ENCODE data around the gene RPS26. TPM values are rescaled to one million over a fixed set of nuclear protein-coding genes. Genes with fewer than 3 reads are reported as not detected.

RPS26 gene
- total and polyA plus RNA-seq, 2 donors (not counting 3 experiments of a cell fraction or from before 2014, with no cell fraction given) = 57.3 to 1,847 TPM

- Histone ChIP-seq H3K36me3 (ENCODE audit: control insufficient read depth in 2 of 2, extremely low read depth in 1 of 2, insufficient read depth in 2 of 2, low read length in 2 of 2) (no peaks in the 10 kb centered on the region), H3K4me2 (ENCODE audit: insufficient read depth, low read length) (no peak overlapping the region), H3K9ac (replicated peaks; ENCODE audit: extremely low read depth, insufficient read depth, low read length) (no peak overlapping the region), H3K27me3 (ENCODE audit: control insufficient read depth in 2 of 2, insufficient read depth in 2 of 2, low read length in 2 of 2) (no peaks in the 10 kb centered on the region), H3K79me2 (ENCODE audit: control insufficient read depth, insufficient read depth, low read length) (no peaks in the 10 kb centered on the region), H3K27ac (ENCODE audit: insufficient read depth, low read depth, low read length) (no peak overlapping the region), H2AFZ (ENCODE audit: low read depth, low read length) (no peak overlapping the region), H3K4me1 (ENCODE audit: control insufficient read depth, extremely low read depth, insufficient read depth, low read length) (peaks cover 4% of the 10 kb centered on the region), H4K20me1 (replicated peaks; ENCODE audit: control insufficient read depth, extremely low read depth, insufficient read depth, low read length) (no peaks in the 10 kb centered on the region), H3K9me1 (replicated peaks; ENCODE audit: control insufficient read depth, extremely low read depth, insufficient read depth, low read length) (no peaks in the 10 kb centered on the region), H3K4me3 (replicated peaks in 1 of 3; ENCODE audit: insufficient read depth in 1 of 3, low read depth in 1 of 3, low read length in 3 of 3) (no peak overlapping the region), H3K9me3 (replicated peaks; ENCODE audit: control insufficient read depth, insufficient read depth, low read length) (no peaks in the 10 kb centered on the region)
- no TSS peak for BruUV-seq (replicated peaks)
- no peak for DNase-seq (ENCODE audit: low read depth, low spot score)
- ChIA-PET POLR2A (no interaction called here), CTCF (interaction anchor here (1.6 to 2.1 kb wide), 3 partner anchors 16 to 22 kb away, joined by 5 to 7 read pairs (median 6); partner anchors contain the start of gene ERBB3)
- dilution Hi-C loops (cut with MboI; ENCODE audit: extremely low pct_ligation_motif_present, low sequenced_read_pairs) (no loop called here), intact Hi-C loops (cut with micrococcal nuclease) (no loop called here)
- no peak for TF ChIP-seq JUN (IDR thresholded peaks at IDR 0.05; ENCODE audit: borderline replicate concordance, insufficient read depth, insufficient read length, low read depth)
- peak; percentile 16 for TF ChIP-seq FOS (IDR thresholded peaks at IDR 0.05; ENCODE audit: borderline replicate concordance, insufficient read depth, low read length)
- TF ChIP-seq CTCF (IDR thresholded peaks at IDR 0.05; ENCODE audit: extremely low read depth in 1 of 2, insufficient read depth in 1 of 2, low read depth in 1 of 2, low read length in 2 of 2) = no peak
- no peak for FAIRE-seq
Measured at GRCh38 chr12:56062996-56063395, 21.3 kb downstream of the RPS26 start.

- no peak overlapping the region for H3K9ac ChIP-seq (replicated peaks; ENCODE audit: extremely low read depth, insufficient read depth, low read length)
- no peak overlapping the region for H2AFZ ChIP-seq (ENCODE audit: low read depth, low read length)
- ChIA-PET POLR2A (no interaction called here), CTCF (no interaction called here)
- no peak for TF ChIP-seq FOS (IDR thresholded peaks at IDR 0.05; ENCODE audit: borderline replicate concordance, insufficient read depth, low read length)
- TF ChIP-seq EZH2 (IDR thresholded peaks at IDR 0.05; ENCODE audit: borderline replicate concordance, low read depth, low read length, severe bottlenecking) = no peak
- no peak for TF ChIP-seq JUN (IDR thresholded peaks at IDR 0.05; ENCODE audit: borderline replicate concordance, insufficient read depth, insufficient read length, low read depth)
- no peak for TF ChIP-seq MAX (IDR thresholded peaks at IDR 0.05; ENCODE audit: insufficient read depth, insufficient read length)
- no peak for TF ChIP-seq MYC (IDR thresholded peaks at IDR 0.05; ENCODE audit: low read depth, low read length)
- no peak for TF ChIP-seq CTCF (IDR thresholded peaks at IDR 0.05; ENCODE audit: extremely low read depth in 1 of 2, insufficient read depth in 1 of 2, low read depth in 1 of 2, low read length in 2 of 2)
- TF ChIP-seq POLR2AphosphoS5 (IDR thresholded peaks at IDR 0.05; ENCODE audit: insufficient read depth, low read depth, low read length) = no peak
- no peak for TF ChIP-seq GATA2 (IDR thresholded peaks at IDR 0.05; ENCODE audit: insufficient read depth, insufficient read length, low read depth, low read length)
- no peak for TF ChIP-seq POLR2A (IDR thresholded peaks at IDR 0.05; ENCODE audit: low read depth, low read length)
- no peaks in the 10 kb centered on the region for H3K4me1 ChIP-seq (ENCODE audit: control insufficient read depth, extremely low read depth, insufficient read depth, low read length)
- H3K4me2 ChIP-seq (ENCODE audit: insufficient read depth, low read length) = no peak overlapping the region
- H3K36me3 ChIP-seq (ENCODE audit: control insufficient read depth in 2 of 2, extremely low read depth in 1 of 2, insufficient read depth in 2 of 2, low read length in 2 of 2) = no peaks in the 10 kb centered on the region
- intact Hi-C loops (cut with micrococcal nuclease) (no loop called here), dilution Hi-C loops (cut with MboI; ENCODE audit: extremely low pct_ligation_motif_present, low sequenced_read_pairs) (no loop called here)
- no peak overlapping the region for H3K27ac ChIP-seq (ENCODE audit: insufficient read depth, low read depth, low read length)
- no peak for DNase-seq (ENCODE audit: low read depth, low spot score)
- no peaks in the 10 kb centered on the region for H4K20me1 ChIP-seq (replicated peaks; ENCODE audit: control insufficient read depth, extremely low read depth, insufficient read depth, low read length)
- no peak overlapping the region for H3K4me3 ChIP-seq (replicated peaks in 1 of 3; ENCODE audit: insufficient read depth in 1 of 3, low read depth in 1 of 3, low read length in 3 of 3)
- no peaks in the 10 kb centered on the region for H3K27me3 ChIP-seq (ENCODE audit: control insufficient read depth in 2 of 2, insufficient read depth in 2 of 2, low read length in 2 of 2)
- H3K79me2 ChIP-seq (ENCODE audit: control insufficient read depth, insufficient read depth, low read length) = no peaks in the 10 kb centered on the region
- no peaks in the 10 kb centered on the region for H3K9me1 ChIP-seq (replicated peaks; ENCODE audit: control insufficient read depth, extremely low read depth, insufficient read depth, low read length)
- H3K9me3 ChIP-seq (replicated peaks; ENCODE audit: control insufficient read depth, insufficient read depth, low read length) = no peaks in the 10 kb centered on the region
- no peak for FAIRE-seq
- BruUV-seq (replicated peaks) = no TSS peak
Measured at GRCh38 chr12:56071648-56072047, 29.9 kb downstream of the RPS26 start.

All from endothelial cell of umbilical vein (primary cell).